ENCODE results near the gene TAGLN2.

- TF ChIP-seq CTCF (IDR thresholded peaks at IDR 0.05) (no peak), POLR2AphosphoS5 (IDR thresholded peaks at IDR 0.05) (no peak)
These were observed 28.8 kb downstream of the TAGLN2 start for GRCh38 chr1:159896546-159896930.

Measured in transverse colon (tissue), 4 donors.